Mesothelial cell of epicardium (in vitro differentiated cells): ENCODE data around the gene TANC1. TPM values are rescaled to one million over a fixed set of nuclear protein-coding genes. Genes with fewer than 3 reads are reported as not detected.

Source experiments
- DNase-seq, 2 experiments: peaks; one replicate each; pipeline ENCODE4 v3.0.0; 2021; ENCODE audit warnings: low spot score in 2 of 2; ENCODE audit not compliant: unreplicated experiment in 2 of 2
- H3K27ac Mint-ChIP-seq: 2 replicates; pipeline ENCODE4 v1.8.0; 2021; ENCODE audit warnings: mixed read lengths
- H3K27me3 Mint-ChIP-seq: 2 replicates; pipeline ENCODE4 v1.8.0; 2021; ENCODE audit warnings: low read depth, mixed read lengths
- H3K36me3 Mint-ChIP-seq: 2 replicates; pipeline ENCODE4 v1.8.0; 2021; ENCODE audit warnings: mixed read lengths
- H3K4me1 Mint-ChIP-seq: 2 replicates; pipeline ENCODE4 v1.8.0; 2021; ENCODE audit warnings: mixed read lengths
- H3K4me3 Mint-ChIP-seq: 2 replicates; pipeline ENCODE4 v1.8.0; 2021; ENCODE audit warnings: mild to moderate bottlenecking, moderate library complexity, mixed read lengths
- H3K9me3 Mint-ChIP-seq: 2 replicates; pipeline ENCODE4 v1.8.0; 2021; ENCODE audit warnings: mixed read lengths
- total RNA-seq: library from RNA; stranded (reverse); gene quantifications from 3 replicates; pipeline ENCODE4 v1.2.1, GENCODE V29; 2021
- TF ChIP-seq, protein P1 (sequence below): fragments of 200-600 bp; sonication (generic); IDR thresholded peaks from one replicate; pipeline ENCODE4 v1.5.0; 2021; ENCODE audit warnings: antibody characterized with exemption; ENCODE audit not compliant: unreplicated experiment

The TANC1 gene
- total RNA-seq, 1 donor from 2014 or later: 138 TPM

DNA sequence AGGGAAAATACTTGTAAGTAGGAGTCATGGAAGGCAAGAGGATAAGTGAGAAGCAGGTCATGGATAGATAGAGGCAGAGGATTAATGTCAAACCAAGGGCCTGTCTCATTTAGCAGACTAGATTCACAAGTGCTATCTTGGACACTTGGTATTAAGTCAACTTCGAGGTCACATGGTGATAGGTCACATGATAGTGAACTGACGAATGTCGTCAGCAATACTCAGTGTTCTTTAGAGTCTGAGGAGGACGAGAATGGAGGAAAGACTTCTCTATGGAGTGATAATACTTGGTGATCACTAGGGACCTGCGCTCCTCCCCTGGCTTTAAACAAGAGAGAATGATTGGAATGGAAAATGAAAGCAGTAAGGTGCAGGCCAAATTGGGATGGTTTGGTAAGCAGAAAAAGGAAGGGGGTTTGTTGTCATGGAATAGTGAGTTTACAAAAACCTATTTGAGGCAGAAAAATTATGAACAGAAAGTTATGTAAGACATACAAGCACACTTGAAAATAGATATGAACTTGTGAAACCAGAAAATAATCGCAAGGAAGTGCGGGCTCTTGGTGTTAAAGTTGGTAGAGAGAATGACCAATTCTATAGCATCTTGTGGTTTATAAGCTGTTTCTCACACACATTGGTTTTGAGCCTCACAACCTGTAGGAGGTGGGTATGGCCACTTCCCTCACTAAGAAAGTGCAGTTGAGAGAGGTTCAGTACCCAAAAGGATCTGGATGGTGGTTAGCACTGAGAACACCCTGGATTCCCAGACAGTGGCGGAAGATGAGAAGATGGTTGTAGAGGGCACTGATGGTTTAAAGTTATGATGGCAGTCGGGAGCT, 176.6 kb downstream of the TANC1 start:
- peaks cover 38% of the 10 kb centered on the region for H3K4me1 Mint-ChIP-seq
- peak overlapping the region; percentile 4 for H3K27ac Mint-ChIP-seq
- no peak overlapping the region for H3K4me3 Mint-ChIP-seq
- H3K9me3 Mint-ChIP-seq: no peaks in the 10 kb centered on the region
- TF ChIP-seq, protein P1, sequence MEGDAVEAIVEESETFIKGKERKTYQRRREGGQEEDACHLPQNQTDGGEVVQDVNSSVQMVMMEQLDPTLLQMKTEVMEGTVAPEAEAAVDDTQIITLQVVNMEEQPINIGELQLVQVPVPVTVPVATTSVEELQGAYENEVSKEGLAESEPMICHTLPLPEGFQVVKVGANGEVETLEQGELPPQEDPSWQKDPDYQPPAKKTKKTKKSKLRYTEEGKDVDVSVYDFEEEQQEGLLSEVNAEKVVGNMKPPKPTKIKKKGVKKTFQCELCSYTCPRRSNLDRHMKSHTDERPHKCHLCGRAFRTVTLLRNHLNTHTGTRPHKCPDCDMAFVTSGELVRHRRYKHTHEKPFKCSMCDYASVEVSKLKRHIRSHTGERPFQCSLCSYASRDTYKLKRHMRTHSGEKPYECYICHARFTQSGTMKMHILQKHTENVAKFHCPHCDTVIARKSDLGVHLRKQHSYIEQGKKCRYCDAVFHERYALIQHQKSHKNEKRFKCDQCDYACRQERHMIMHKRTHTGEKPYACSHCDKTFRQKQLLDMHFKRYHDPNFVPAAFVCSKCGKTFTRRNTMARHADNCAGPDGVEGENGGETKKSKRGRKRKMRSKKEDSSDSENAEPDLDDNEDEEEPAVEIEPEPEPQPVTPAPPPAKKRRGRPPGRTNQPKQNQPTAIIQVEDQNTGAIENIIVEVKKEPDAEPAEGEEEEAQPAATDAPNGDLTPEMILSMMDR: no peak
- peaks cover 9% of the 10 kb centered on the region for H3K36me3 Mint-ChIP-seq
- DNase-seq: no peak
- no peaks in the 10 kb centered on the region for H3K27me3 Mint-ChIP-seq

DNA sequence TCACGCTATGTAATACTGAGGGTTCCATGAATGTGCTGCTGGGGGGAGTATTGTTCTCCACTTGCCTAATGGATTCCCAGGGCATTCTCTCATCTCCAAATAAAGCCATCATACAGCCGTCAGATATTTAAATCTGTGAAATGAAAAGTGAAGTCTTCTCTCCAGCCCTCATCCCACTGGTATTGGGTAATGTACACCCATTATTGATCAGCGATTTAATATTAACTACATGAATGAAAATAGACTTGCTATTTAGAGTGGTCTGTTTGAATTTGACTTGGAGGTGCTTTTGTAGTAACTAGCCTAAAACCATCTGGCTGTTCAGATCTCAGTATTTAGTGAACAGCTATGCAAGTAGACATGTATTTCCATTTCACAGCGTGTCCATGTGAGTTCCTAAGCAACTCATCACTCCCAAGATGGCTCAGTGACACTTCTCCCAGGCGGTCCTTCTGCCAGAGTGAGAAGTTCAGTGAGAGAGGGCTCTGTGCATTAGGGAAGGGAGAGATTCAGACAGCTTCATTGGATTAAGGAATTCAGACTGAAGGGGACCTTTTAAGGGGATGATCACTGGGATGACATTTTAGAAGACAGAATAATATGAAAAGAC, 177.4 kb downstream of the TANC1 start:
- Mint-ChIP-seq H3K27me3 (no peaks in the 10 kb centered on the region), H3K4me3 (no peak overlapping the region), H3K4me1 (peaks cover 34% of the 10 kb centered on the region), H3K36me3 (peaks cover 9% of the 10 kb centered on the region), H3K9me3 (no peaks in the 10 kb centered on the region), H3K27ac (peak overlapping the region; percentile 39)
- TF ChIP-seq, protein P1: no peak
- no peak for DNase-seq

DNA sequence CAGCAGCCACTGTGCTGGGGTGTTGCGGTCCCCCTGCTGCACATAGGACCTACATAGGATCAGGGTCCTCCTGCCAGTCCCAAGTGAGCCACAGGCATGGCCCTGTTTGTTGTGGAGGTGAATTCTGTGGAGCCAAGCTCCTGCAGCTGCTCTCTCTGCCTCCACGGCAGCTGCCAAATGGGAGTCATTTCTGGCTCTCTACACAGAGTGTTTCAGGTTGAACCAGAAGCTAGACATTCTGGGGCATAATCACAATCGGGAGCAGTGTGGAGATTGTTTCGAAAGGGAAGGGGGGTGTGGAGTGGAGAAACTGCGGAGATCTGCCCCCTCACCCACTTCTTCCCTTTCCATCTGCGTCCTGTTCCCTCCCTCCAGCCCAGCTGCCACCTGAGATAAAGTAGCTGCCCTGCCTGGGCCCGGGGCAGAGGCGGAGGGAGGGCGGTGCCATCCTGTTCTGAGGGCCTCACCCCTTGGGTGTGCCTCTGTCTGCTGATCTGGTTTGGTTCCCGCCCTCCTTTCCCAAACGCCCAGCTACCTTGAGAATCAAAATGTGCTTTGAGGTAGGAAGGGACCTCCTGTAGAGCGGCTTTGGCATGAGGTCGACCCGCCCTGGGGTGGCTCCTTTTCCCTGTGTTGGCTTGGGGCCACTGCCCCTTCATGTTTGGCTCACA, 178.7 kb downstream of the TANC1 start:
- Mint-ChIP-seq H3K27me3 (no peaks in the 10 kb centered on the region), H3K4me3 (no peak overlapping the region), H3K36me3 (peaks cover 13% of the 10 kb centered on the region), H3K9me3 (no peaks in the 10 kb centered on the region), H3K27ac (peak overlapping the region; percentile 15), H3K4me1 (peaks cover 29% of the 10 kb centered on the region)
- DNase-seq: no peak
- TF ChIP-seq, protein P1: no peak

DNA sequence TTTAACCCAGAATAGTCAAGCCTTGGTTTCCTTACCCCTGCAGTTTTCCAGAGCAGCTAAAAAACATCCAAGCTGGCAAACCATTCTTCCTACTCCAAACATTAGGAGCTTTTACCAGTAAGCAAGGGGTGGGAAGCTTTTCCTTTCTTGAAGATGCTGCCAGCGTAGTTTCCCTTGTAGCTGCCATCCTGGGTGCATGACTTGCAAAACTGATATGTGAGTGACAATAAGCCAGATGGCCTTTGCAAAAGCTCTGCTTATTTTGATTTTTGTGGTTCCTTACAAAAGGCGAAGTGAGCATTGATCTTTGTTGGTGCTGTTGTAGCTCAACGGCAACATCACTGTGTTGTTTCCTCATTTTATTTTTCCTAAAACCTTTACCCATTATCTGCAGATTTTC, 179.2 kb downstream of the TANC1 start:
- H3K36me3 Mint-ChIP-seq: peaks cover 13% of the 10 kb centered on the region
- H3K4me3 Mint-ChIP-seq: no peak overlapping the region
- peak overlapping the region; percentile 15 for H3K27ac Mint-ChIP-seq
- TF ChIP-seq, protein P1: no peak
- no peaks in the 10 kb centered on the region for H3K9me3 Mint-ChIP-seq
- no peak for DNase-seq
- H3K27me3 Mint-ChIP-seq: no peaks in the 10 kb centered on the region
- peaks cover 29% of the 10 kb centered on the region for H3K4me1 Mint-ChIP-seq

DNA sequence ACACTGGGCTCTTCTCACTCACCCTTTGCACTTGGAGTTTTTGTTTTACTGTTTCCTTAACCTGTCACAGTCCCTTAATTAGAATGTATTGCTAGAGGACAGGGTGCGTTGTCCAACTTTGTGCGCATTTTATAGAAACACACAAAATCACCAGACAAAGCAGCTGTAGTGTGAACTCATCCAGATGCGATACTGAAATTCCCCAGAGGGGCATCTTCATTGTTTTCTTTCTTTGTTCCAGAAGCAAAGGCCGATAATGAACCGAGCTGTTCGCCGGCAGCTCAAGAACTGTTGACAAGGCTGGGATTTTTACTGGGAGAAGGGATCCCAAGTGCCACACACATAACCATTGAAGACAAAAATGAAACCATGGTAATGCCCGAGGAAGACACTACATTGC, 180.5 kb downstream of the TANC1 start:
- H3K4me1 Mint-ChIP-seq: peaks cover 39% of the 10 kb centered on the region
- TF ChIP-seq, protein P1: no peak
- H3K4me3 Mint-ChIP-seq: no peak overlapping the region
- no peak for DNase-seq
- peaks cover 13% of the 10 kb centered on the region for H3K36me3 Mint-ChIP-seq
- H3K27ac Mint-ChIP-seq: no peak overlapping the region
- H3K9me3 Mint-ChIP-seq: no peaks in the 10 kb centered on the region
- H3K27me3 Mint-ChIP-seq: no peaks in the 10 kb centered on the region
